HG03571 (cell line): ENCODE data around the gene CD40LG.
A peak's percentile ranks its signal among the peaks of the same experiment; 100 is the strongest.

Experiments used
- ATAC-seq: cut with Tn5 transposase; IDR thresholded peaks from one replicate; pipeline ENCODE4 v1.9.1; 2021; ENCODE audit not compliant: unreplicated experiment

Gene CD40LG

GRCh38 chrX:136646602-136647239 is 1.2 kb upstream of the CD40LG start:
- no peak for ATAC-seq

DNA sequence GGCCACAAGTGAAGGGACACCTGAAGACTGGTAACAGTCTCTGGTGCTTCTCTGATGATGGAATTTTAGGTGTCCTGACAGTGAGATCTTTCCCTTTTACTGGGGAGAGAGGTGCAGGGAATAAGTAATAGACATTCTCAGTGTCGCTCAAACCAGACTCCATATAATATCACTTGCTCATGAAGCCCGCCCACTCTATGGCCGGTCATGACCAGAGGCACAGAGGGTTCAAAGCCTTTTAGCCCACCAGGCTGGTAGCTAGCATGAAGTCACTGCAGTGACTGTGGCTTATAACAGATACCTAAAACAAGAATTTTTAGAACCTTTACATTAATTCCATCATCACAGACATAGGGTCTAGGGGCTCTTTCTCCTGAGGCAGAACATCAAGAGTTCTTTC is 2.9 kb downstream of the CD40LG start:
- ATAC-seq = no peak

GRCh38 chrX:136652822-136653723 is 5.1 kb downstream of the CD40LG start:
- no peak for ATAC-seq

- ATAC-seq = no peak
Measured at GRCh38 chrX:136656361-136656964, 8.5 kb downstream of the CD40LG start.

DNA sequence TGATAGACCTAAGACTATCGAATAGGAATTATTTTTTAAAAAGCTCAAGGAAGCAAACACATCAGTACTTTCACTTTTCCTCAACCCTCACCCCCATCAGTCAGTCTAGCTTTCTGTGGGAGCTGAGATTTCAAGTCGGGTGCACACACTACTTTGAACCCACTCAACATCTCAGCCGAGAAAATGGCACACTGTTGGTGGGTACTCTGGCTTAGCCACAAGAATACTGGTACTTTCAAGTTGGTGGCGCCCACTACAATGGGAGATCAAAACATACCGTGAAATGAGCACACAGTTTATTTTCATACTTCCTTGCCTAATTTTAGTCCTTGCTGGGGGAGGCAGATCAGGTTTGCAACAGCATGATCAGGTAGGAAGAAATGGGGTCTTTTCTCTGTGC is 10.2 kb downstream of the CD40LG start:
- no peak for ATAC-seq

DNA sequence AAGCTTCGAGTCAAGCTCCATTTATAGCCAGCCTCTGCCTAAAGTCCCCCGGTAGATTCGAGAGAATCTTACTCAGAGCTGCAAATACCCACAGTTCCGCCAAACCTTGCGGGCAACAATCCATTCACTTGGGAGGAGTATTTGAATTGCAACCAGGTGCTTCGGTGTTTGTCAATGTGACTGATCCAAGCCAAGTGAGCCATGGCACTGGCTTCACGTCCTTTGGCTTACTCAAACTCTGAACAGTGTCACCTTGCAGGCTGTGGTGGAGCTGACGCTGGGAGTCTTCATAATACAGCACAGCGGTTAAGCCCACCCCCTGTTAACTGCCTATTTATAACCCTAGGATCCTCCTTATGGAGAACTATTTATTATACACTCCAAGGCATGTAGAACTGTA is 11.2 kb downstream of the CD40LG start:
- no peak for ATAC-seq

GRCh38 chrX:136660896-136661295 is 12.9 kb downstream of the CD40LG start:
- ATAC-seq = no peak

DNA sequence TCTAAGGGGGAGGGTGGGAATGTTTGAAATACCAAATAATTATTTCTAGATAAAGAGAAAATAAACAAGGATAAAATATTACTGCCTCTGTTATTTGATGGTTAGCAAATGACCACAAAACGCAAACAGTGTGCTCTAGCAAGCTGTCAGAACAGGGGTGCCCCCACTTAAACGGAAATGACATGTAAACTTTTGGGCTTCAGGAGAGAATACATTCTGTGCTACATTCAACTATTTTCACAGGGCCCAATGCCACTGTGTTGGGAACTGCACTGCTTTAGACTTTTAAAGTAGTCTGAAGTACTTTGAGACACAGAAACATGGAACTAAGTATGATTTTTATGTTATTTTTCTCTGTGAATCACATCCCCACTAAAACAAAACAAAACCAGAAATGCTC is 14.1 kb downstream of the CD40LG start:
- no peak for ATAC-seq

- no peak for ATAC-seq
Measured at GRCh38 chrX:136662976-136663375, 15.0 kb downstream of the CD40LG start.

GRCh38 chrX:136665258-136665900 is 17.4 kb downstream of the CD40LG start:
- ATAC-seq = no peak

- no peak for ATAC-seq
Measured at GRCh38 chrX:136666088-136666487, 18.1 kb downstream of the CD40LG start.

DNA sequence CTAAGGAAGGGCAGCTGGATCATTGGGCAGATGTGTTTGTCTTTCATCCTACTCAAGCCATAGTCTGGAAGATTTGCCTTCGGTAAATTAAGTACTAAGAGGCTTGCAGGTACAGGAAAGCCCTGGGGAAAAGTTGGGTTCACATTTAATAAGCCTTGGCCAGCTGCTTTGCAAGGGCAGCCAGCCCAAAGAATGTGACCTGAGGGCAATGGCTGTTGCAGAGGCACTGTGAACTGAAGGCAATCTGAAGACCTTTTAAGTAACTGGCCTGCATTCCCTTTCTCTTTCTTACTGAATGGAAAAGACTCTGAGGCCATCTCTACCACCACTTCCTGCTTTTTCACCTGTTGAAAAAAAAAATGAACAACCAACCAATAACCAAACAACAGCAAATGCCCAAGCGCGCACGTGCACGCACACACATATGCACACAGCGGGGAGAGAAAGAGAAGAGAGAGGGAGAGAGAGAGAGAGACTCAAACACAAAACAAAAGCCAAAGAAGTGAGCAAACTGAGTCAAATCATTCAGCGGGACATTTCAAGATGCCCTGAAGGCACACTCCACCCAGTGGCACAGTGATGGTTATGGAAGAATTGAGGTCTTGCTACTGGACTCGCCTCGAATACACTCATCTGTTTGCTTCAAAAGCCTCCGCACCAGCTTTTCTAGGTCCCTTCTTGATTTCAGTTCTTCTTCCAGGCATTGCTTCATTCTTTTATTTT is 19.6 kb downstream of the CD40LG start:
- no peak for ATAC-seq

GRCh38 chrX:136671006-136671610 is 23.1 kb downstream of the CD40LG start:
- ATAC-seq = no peak

DNA sequence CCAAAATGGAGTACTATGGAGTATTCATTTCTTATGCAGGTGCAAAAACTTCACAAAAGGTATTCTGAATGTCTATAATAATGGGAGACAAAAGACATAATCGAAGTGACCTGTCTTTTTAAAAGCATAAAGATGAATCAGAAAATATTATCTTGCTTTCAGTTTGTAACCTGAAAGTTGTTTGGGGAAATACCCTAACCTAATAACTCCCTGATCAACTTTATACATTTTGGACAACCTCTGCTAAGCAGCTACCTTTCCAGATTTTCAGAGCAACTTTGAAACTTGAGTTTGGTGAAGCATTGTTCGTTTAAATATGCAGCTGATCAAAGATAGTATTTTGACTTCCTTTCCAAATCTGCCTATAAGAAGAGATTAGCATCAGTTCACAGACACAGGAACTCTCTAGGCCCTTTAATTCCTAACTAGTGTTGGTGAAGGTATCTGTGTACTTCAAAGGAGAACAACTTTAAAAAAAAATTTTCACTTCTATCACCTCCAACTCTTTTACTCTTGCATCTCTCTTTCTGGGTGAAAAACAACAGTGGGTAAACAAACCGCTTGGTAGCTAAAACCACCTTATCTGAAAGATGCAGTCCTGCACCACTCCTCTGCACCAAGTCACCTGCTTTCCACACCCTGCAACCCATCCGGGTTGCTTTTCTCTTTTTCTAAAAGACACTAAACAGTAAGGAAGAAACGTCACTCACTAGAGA is 26.5 kb downstream of the CD40LG start:
- peak; percentile 34 for ATAC-seq

GRCh38 chrX:136679531-136679930 is 31.6 kb downstream of the CD40LG start:
- ATAC-seq = no peak

DNA sequence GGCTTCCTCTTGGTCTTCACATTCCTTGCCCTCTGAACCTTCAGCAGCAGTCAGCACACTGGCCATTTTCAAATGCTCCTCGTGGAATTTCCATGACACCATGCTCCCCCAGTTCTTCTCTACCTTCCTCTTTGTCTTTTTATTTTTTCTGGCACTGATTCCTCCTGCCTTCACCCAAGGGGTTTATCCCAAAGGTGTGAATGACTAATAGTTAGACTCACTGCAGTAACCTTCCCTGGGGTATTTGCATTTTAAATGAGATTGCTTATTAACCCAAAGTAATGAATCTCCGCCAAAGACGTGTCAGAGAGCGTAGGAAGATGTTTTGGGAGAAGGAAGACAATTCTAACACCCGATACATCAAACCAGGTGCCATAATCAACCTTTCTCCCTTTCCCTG is 36.2 kb downstream of the CD40LG start:
- no peak for ATAC-seq

GRCh38 chrX:136687457-136687856 is 39.5 kb downstream of the CD40LG start:
- no peak for ATAC-seq

- ATAC-seq = no peak
Measured at GRCh38 chrX:136689436-136689835, 41.5 kb downstream of the CD40LG start.

DNA sequence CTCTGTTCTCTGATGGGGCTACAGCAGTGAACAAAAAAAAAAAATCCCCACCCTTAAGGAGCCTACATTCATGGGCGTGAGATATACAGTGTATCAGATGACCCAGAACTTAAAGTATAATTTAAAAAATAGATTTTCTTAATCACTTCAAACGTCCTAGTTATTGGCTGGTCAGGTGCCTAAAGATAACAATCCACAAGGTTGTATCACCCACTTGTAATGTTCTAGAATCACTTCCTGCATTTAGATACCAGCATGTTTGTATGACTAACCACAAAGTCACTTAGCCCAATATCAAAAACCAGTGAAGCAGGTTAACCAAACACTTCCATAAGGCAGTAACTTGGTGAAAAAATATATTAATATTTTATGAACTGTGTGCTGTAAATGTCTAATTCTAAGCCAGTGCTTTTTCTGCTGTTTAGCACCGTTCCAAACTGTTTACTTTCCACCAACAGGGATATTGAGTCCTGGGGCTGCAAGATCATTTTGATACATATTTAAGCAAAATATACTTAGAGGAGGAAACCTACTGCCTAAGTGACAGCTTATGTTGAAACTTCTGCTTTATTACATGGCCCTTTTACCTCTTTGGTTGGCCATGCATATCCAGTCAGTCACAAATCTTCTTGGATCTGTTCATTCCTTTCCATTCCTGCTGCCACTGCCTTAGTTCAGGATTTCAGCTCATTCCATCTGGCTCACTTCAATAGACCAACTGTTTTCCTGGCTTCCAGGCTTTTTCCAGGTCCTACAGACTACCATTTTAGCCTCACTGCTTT is 43.3 kb downstream of the CD40LG start:
- peak; percentile 52 for ATAC-seq
